T follicular helper cell (primary cell): Measurements from ENCODE around the gene CD40.

Experiments used
- DNase-seq: peaks from one replicate; pipeline ENCODE4 v3.0.0-alpha.2; 2020; ENCODE audit warnings: low read depth

CD40 gene

GRCh38 chr20:46173652-46174468 lies 55.7 kb downstream of the CD40 start:
- DNase-seq: no peak

GRCh38 chr20:46174469-46175126 lies 56.5 kb downstream of the CD40 start:
- DNase-seq: peak; percentile 55

- DNase-seq: no peak
Observed at GRCh38 chr20:46175127-46175494, 57.0 kb downstream of the CD40 start.

DNA sequence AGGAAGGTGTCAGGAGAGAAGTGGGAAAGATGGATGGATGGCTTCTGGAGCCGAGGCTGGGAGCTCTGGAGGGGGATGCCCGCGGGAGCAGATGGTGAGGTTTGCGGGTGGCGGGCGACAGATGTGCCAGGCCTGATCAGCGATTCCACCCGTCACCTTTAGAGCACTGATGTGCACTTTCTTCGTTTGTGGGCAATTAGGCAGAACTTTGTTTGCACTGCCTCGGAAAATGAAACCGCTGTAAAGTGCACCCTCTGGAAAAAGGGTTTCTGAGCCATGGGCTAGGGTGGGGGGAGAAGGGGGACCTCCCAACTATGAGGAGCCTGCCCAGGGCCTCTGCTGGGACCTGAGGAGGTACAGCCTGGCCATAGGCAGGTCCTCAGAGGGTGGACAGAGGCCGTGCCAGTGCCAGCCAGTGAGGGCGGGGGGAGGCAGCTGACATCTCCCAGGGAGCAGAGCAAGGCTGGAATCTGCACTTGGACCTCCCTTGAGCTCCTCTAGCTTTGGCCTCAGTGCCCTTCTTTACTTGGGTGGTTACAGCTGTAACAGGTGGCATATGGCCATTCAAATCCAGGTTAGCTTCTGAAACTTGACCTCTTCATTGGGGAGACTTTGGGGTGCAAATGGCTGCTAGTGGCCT lies 58.7 kb downstream of the CD40 start:
- no peak for DNase-seq

- DNase-seq: no peak
Observed at GRCh38 chr20:46177768-46178167, 59.7 kb downstream of the CD40 start.

DNA sequence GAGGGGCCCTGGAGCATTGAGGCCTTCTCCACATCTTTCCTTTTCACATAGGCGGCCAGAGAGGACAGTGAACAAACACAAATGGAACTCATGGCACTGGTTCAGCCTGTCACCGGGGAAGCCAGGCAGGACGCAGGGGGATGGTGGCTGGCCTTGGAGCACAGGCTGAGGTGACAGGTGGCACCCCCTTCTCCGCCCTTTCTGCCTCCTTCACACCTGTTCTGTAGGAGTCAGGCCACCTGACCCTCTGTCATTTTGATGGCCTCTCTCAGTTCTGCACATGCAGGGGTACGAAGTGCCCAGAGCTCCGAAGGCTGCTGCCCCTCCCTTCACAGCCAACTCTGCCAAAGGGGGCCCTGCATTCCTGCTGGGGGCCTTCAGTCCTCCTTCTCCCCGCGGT lies 60.8 kb downstream of the CD40 start:
- DNase-seq: no peak
